ENCODE results near the gene EML4.

Gene EML4

DNA sequence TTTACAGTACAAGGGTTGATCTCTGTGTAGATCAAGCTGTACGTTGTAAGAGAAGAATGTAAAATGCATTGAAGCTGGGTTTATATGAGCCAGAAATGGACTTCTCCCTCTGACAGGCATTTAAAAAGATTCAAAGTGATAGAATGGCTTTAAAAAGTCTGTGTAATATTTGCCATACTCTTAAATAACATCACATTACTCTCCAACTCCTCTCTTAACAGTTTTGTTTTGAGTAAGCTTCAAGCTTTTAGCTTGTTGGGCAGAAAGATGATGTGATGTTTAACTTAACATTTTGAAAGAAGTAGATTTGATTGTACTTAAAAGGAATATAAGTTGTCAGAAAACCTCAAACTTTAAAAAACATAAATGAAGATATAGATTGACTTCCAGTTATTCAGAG, 119.7 kb downstream of the EML4 start:
- H3K9ac ChIP-seq (ENCODE audit: low read length in 5 of 5) = no peak overlapping the region
- no peaks in the 10 kb centered on the region for H3K9me3 ChIP-seq (ENCODE audit: control insufficient read depth in 5 of 5, low read length in 5 of 5)
- H3K27me3 ChIP-seq (ENCODE audit: control insufficient read depth in 5 of 5, insufficient read depth in 4 of 5, low read length in 5 of 5) = no peaks in the 10 kb centered on the region
- no peaks in the 10 kb centered on the region for H3K4me1 ChIP-seq (ENCODE audit: control insufficient read depth in 5 of 5, insufficient read depth in 5 of 5, low read length in 5 of 5)
- no peak overlapping the region for H3K4me3 ChIP-seq (ENCODE audit: low read depth in 1 of 5, low read length in 5 of 5)
- H3K36me3 ChIP-seq (ENCODE audit: control insufficient read depth in 5 of 5, insufficient read depth in 5 of 5, low read length in 5 of 5) = peaks cover 6 to 36% (median 22%) of the 10 kb centered on the region in 5 donors
- no peak overlapping the region for H3K27ac ChIP-seq (ENCODE audit: low read depth, low read length)

DNA sequence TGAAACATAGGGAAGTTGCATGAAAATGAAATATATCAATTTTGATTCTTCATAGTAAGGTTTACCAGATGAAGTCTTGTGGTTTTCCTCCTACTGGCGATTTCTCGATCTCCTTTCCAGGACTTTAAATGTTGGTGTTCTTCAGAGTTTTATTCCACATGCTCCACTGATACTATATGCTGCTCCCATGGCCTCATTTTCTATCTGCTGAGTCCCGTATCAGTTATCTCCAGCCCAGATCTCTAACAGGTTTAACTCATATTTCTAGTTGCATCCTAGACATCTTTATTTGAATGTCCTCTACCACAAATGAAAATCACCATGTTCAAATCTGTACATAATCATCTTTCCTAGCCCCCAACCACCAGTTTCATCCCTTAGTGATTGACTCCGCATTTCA, 120.1 kb downstream of the EML4 start:
- Histone ChIP-seq H3K36me3 (ENCODE audit: control insufficient read depth in 5 of 5, insufficient read depth in 5 of 5, low read length in 5 of 5) (peaks cover 6 to 34% (median 23%) of the 10 kb centered on the region in 5 donors), H3K4me3 (ENCODE audit: low read depth in 1 of 5, low read length in 5 of 5) (no peak overlapping the region)

DNA sequence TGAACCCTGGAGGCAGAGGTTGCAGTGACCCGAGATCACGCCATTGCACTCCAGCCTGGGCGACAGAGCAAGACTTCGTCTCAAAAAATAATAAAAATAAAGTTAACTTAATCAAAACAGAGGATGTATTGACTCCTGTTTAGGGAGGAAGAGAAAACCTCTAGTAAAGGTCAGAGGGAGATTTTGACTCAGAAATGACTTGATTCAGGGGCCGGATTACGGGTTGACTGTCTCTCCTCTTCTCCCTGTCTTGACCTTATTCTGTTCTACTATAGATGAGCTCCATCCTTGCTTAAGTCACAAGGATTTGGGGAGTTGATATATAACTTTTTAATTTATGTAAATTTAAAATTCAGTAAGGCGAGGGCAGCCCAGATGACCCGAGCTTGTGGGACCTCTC, 120.9 kb downstream of the EML4 start:
- no peaks in the 10 kb centered on the region for H3K27me3 ChIP-seq (ENCODE audit: control insufficient read depth in 5 of 5, insufficient read depth in 4 of 5, low read length in 5 of 5)
- no peak overlapping the region for H3K9ac ChIP-seq (ENCODE audit: low read length in 5 of 5)
- H3K36me3 ChIP-seq (ENCODE audit: control insufficient read depth in 5 of 5, insufficient read depth in 5 of 5, low read length in 5 of 5) = peaks cover 6 to 33% (median 26%) of the 10 kb centered on the region in 5 donors
- H3K4me3 ChIP-seq (ENCODE audit: low read depth in 1 of 5, low read length in 5 of 5) = no peak overlapping the region
- H3K27ac ChIP-seq (ENCODE audit: low read depth, low read length) = no peak overlapping the region
- H3K9me3 ChIP-seq (ENCODE audit: control insufficient read depth in 5 of 5, low read length in 5 of 5) = no peaks in the 10 kb centered on the region
- no peaks in the 10 kb centered on the region for H3K4me1 ChIP-seq (ENCODE audit: control insufficient read depth in 5 of 5, insufficient read depth in 5 of 5, low read length in 5 of 5)

More for the DNA sequence above, 120.1 kb downstream of the EML4 start:
- Histone ChIP-seq H3K9me3 (ENCODE audit: control insufficient read depth in 5 of 5, low read length in 5 of 5) (no peaks in the 10 kb centered on the region), H3K27ac (ENCODE audit: low read depth, low read length) (no peak overlapping the region), H3K9ac (ENCODE audit: low read length in 5 of 5) (no peak overlapping the region), H3K27me3 (ENCODE audit: control insufficient read depth in 5 of 5, insufficient read depth in 4 of 5, low read length in 5 of 5) (no peaks in the 10 kb centered on the region), H3K4me1 (ENCODE audit: control insufficient read depth in 5 of 5, insufficient read depth in 5 of 5, low read length in 5 of 5) (no peaks in the 10 kb centered on the region)

DNA sequence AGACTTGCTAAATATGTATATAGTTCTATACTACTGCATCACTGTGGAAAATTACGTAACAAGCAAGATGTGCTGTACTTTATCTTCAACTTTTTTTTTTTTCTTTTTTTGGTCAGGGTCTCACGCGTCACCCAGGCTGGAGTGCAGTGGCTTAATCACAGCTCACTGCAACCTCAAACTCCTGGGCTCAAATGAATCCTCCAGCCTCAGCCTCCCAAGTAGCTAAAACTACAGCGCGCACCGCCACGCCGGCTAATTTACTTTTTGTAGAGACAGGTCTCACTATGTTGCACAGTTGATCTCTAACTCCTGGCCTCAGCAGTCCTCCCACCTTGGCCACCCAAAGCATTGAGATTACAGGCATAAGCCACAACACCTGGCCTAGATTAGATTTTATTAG, 123.9 kb downstream of the EML4 start:
- Histone ChIP-seq H3K36me3 (ENCODE audit: control insufficient read depth in 5 of 5, insufficient read depth in 5 of 5, low read length in 5 of 5) (peaks cover 13 to 54% (median 34%) of the 10 kb centered on the region in 5 donors), H3K27ac (ENCODE audit: low read depth, low read length) (no peak overlapping the region), H3K4me3 (ENCODE audit: low read depth in 1 of 5, low read length in 5 of 5) (no peak overlapping the region), H3K9me3 (ENCODE audit: control insufficient read depth in 5 of 5, low read length in 5 of 5) (no peaks in the 10 kb centered on the region), H3K4me1 (ENCODE audit: control insufficient read depth in 5 of 5, insufficient read depth in 5 of 5, low read length in 5 of 5) (peaks cover 0 to 8% (median 0%) of the 10 kb centered on the region in 5 donors), H3K9ac (ENCODE audit: low read length in 5 of 5) (no peak overlapping the region), H3K27me3 (ENCODE audit: control insufficient read depth in 5 of 5, insufficient read depth in 4 of 5, low read length in 5 of 5) (no peaks in the 10 kb centered on the region)

DNA sequence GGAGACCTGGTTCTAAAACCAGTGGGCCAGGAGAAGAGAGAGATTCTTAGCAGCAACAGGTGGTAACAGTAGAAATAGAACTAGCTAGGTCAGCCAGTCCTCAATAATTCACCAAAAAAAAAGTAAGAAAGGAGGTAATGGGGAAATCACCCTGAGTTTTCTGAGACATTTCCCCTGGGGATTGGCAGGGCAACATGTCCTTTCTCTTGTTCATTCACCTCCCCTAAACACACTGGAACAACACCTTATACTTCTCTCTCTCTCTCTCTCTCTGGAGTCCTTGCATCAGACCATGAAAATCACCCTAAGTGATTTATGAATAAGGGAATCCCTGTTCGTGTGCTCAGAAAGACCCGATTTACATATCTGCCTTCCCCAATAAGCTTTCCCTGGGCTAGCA, 127.1 kb downstream of the EML4 start:
- no peak overlapping the region for H3K9ac ChIP-seq (ENCODE audit: low read length in 5 of 5)
- peaks cover 13 to 63% (median 36%) of the 10 kb centered on the region in 5 donors for H3K36me3 ChIP-seq (ENCODE audit: control insufficient read depth in 5 of 5, insufficient read depth in 5 of 5, low read length in 5 of 5)
- no peaks in the 10 kb centered on the region for H3K27me3 ChIP-seq (ENCODE audit: control insufficient read depth in 5 of 5, insufficient read depth in 4 of 5, low read length in 5 of 5)
- peaks cover 0 to 8% (median 0%) of the 10 kb centered on the region in 5 donors for H3K4me1 ChIP-seq (ENCODE audit: control insufficient read depth in 5 of 5, insufficient read depth in 5 of 5, low read length in 5 of 5)
- H3K4me3 ChIP-seq (ENCODE audit: low read depth in 1 of 5, low read length in 5 of 5) = no peak overlapping the region
- H3K27ac ChIP-seq (ENCODE audit: low read depth, low read length) = no peak overlapping the region
- H3K9me3 ChIP-seq (ENCODE audit: control insufficient read depth in 5 of 5, low read length in 5 of 5) = no peaks in the 10 kb centered on the region

DNA sequence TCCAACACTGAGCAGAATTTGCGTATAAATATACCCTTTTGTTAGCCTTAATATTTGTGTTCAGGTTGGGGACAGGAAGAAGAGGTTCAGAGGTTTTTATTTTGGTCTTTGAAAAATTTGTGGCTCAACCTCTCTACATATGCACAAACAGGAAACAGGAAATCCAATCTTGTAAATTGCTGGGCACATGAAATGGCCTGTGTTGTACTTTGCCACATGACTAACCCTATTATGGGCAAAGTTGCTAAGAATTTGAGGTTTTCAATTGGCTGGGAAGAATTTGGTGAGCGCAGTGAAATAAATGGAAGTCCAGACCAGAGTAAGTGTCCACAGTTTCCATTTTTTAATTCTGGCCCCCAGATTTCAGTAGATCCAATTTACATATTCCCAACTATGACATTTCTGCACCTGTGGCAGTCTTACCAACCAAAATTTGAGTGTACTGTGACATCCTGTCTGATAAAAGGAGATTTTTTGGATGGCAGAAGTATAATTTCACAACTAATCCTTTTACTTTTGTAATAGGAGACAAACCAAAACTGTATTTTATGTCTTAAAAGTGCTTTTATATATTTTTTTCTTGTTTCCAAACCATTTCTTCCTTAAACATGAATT, 128.3 kb downstream of the EML4 start:
- Histone ChIP-seq H3K9ac (ENCODE audit: low read length in 5 of 5) (peak overlapping the region in 1 of 5 donors; percentile 32), H3K4me1 (ENCODE audit: control insufficient read depth in 5 of 5, insufficient read depth in 5 of 5, low read length in 5 of 5) (peaks cover 0 to 8% (median 0%) of the 10 kb centered on the region in 5 donors), H3K4me3 (ENCODE audit: low read depth in 1 of 5, low read length in 5 of 5) (no peak overlapping the region), H3K9me3 (ENCODE audit: control insufficient read depth in 5 of 5, low read length in 5 of 5) (no peaks in the 10 kb centered on the region), H3K27ac (ENCODE audit: low read depth, low read length) (no peak overlapping the region), H3K36me3 (ENCODE audit: control insufficient read depth in 5 of 5, insufficient read depth in 5 of 5, low read length in 5 of 5) (peaks cover 13 to 55% (median 32%) of the 10 kb centered on the region in 5 donors), H3K27me3 (ENCODE audit: control insufficient read depth in 5 of 5, insufficient read depth in 4 of 5, low read length in 5 of 5) (no peaks in the 10 kb centered on the region)

DNA sequence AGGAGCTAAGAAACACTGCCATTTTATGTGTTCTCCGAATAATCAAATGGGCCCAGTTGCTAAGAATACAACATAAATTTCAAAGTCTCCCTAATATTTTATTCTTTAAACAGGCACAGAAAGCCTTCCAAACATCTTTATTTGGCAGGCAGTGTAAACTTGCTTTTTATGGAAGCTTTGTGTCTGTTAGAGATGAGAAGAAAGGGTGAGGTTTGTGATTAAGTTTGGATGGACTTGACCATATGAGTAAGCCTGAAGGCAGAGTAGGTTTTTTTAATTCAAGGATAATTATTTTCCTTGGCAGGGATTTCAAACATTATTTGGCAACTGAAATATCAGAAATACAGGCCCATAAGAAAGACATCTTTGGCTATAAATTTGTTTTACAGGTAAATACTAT, 129.0 kb downstream of the EML4 start:
- Histone ChIP-seq H3K9ac (ENCODE audit: low read length in 5 of 5) (no peak overlapping the region), H3K27ac (ENCODE audit: low read depth, low read length) (no peak overlapping the region), H3K27me3 (ENCODE audit: control insufficient read depth in 5 of 5, insufficient read depth in 4 of 5, low read length in 5 of 5) (no peaks in the 10 kb centered on the region), H3K36me3 (ENCODE audit: control insufficient read depth in 5 of 5, insufficient read depth in 5 of 5, low read length in 5 of 5) (peaks cover 14 to 57% (median 32%) of the 10 kb centered on the region in 5 donors), H3K4me3 (ENCODE audit: low read depth in 1 of 5, low read length in 5 of 5) (no peak overlapping the region), H3K4me1 (ENCODE audit: control insufficient read depth in 5 of 5, insufficient read depth in 5 of 5, low read length in 5 of 5) (peaks cover 0 to 8% (median 0%) of the 10 kb centered on the region in 5 donors), H3K9me3 (ENCODE audit: control insufficient read depth in 5 of 5, low read length in 5 of 5) (no peaks in the 10 kb centered on the region)

DNA sequence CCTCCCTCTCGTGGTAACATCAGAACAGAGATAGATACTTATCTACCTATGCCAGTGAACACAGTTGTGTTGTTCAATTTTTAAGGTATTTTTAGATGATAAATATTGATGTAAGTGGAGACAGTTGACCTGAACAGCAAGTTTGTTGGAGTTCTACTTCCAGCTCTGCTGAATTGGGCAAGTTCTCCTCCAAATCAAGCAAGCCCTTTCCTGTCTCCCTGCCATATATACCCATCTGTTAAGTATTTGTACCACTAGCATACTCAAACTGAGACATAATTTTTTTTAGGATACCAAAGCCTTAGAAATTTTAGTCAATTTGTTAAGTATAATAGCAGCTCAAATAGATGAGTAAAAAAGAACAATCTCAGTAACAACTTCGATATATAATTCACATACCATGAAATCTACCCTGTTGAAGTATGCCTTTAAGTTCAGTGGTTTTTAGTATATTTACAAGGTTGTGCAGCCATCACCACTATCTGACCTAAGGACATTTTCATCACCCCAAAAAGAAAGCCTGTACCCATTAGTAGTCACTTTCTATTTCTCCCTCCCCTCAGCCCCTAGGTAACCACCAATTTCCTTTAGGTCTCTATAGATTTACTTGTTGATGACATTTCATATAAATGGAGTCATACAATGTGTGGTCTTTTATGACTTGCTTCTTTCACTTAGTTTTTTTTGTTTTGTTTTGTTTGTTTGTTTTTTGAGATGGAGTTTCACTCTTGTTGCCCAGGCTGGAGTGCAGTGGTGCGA, 130.0 kb downstream of the EML4 start:
- Histone ChIP-seq H3K27me3 (ENCODE audit: control insufficient read depth in 5 of 5, insufficient read depth in 4 of 5, low read length in 5 of 5) (no peaks in the 10 kb centered on the region), H3K4me1 (ENCODE audit: control insufficient read depth in 5 of 5, insufficient read depth in 5 of 5, low read length in 5 of 5) (peaks cover 0 to 8% (median 0%) of the 10 kb centered on the region in 5 donors), H3K4me3 (ENCODE audit: low read depth in 1 of 5, low read length in 5 of 5) (no peak overlapping the region), H3K36me3 (ENCODE audit: control insufficient read depth in 5 of 5, insufficient read depth in 5 of 5, low read length in 5 of 5) (peaks cover 24 to 62% (median 40%) of the 10 kb centered on the region in 5 donors), H3K9me3 (ENCODE audit: control insufficient read depth in 5 of 5, low read length in 5 of 5) (no peaks in the 10 kb centered on the region), H3K27ac (ENCODE audit: low read depth, low read length) (no peak overlapping the region), H3K9ac (ENCODE audit: low read length in 5 of 5) (no peak overlapping the region)

DNA sequence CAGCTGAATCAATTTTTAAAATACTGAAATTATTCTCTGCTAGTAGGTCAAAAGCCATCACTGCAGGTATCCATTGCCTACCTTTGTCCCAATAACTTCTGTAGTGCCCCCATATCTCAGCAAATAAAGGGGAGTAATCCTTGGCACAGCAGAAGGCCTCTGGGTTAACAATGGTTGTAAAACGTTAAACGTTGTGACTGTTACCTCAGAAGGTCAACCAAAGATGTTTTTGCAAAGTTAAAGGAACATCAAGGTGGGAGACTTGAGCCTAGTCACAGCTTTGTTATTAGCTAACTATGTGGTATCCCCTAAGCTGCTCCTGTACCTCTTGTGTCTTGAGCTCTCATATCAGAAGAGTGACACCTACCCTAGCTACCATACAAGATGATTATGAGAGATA, 131.4 kb downstream of the EML4 start:
- Histone ChIP-seq H3K36me3 (ENCODE audit: control insufficient read depth in 5 of 5, insufficient read depth in 5 of 5, low read length in 5 of 5) (peaks cover 30 to 62% (median 48%) of the 10 kb centered on the region in 5 donors), H3K4me1 (ENCODE audit: control insufficient read depth in 5 of 5, insufficient read depth in 5 of 5, low read length in 5 of 5) (peaks cover 0 to 8% (median 0%) of the 10 kb centered on the region in 5 donors), H3K9me3 (ENCODE audit: control insufficient read depth in 5 of 5, low read length in 5 of 5) (no peaks in the 10 kb centered on the region), H3K27ac (ENCODE audit: low read depth, low read length) (no peak overlapping the region), H3K27me3 (ENCODE audit: control insufficient read depth in 5 of 5, insufficient read depth in 4 of 5, low read length in 5 of 5) (no peaks in the 10 kb centered on the region), H3K4me3 (ENCODE audit: low read depth in 1 of 5, low read length in 5 of 5) (no peak overlapping the region), H3K9ac (ENCODE audit: low read length in 5 of 5) (no peak overlapping the region)

DNA sequence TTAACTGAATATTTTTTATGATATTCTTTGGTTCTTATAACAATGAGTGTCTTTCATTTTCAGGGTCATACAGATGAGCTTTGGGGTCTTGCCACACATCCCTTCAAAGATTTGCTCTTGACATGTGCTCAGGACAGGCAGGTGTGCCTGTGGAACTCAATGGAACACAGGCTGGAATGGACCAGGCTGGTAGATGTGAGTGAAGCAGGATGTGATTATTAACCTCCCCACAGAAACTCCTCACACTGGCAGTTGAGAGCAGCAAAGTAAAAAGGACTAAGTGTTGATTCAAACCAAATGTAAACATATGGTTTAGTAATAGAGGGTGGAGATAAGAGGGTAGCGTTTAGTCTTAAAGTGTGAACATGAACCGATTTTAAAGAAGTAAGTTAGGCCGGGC, 134.1 kb downstream of the EML4 start:
- Histone ChIP-seq H3K9me3 (ENCODE audit: control insufficient read depth in 5 of 5, low read length in 5 of 5) (no peaks in the 10 kb centered on the region), H3K27ac (ENCODE audit: low read depth, low read length) (no peak overlapping the region), H3K4me3 (ENCODE audit: low read depth in 1 of 5, low read length in 5 of 5) (no peak overlapping the region), H3K36me3 (ENCODE audit: control insufficient read depth in 5 of 5, insufficient read depth in 5 of 5, low read length in 5 of 5) (peaks cover 21 to 49% (median 43%) of the 10 kb centered on the region in 5 donors), H3K27me3 (ENCODE audit: control insufficient read depth in 5 of 5, insufficient read depth in 4 of 5, low read length in 5 of 5) (no peaks in the 10 kb centered on the region), H3K9ac (ENCODE audit: low read length in 5 of 5) (no peak overlapping the region), H3K4me1 (ENCODE audit: control insufficient read depth in 5 of 5, insufficient read depth in 5 of 5, low read length in 5 of 5) (no peaks in the 10 kb centered on the region)

All from subcutaneous abdominal adipose tissue (tissue), 5 donors.